PC-3 (cell line): ENCODE data around the gene ITFG2.

ENCODE experiments used
- CTCF ChIP-seq: fragments of 300-600 bp; sonication (generic); conservative IDR thresholded peaks from 2 replicates; pipeline ENCODE4 v1.5.1; 2017; ENCODE audit warnings: antibody characterized with exemption, low read depth, mild to moderate bottlenecking, low read length
- EZH2 ChIP-seq: fragments of 300-600 bp; sonication (generic); IDR thresholded peaks from one replicate; pipeline ENCODE4 v1.6.1; 2017; ENCODE audit warnings: antibody characterized with exemption, mild to moderate bottlenecking, low read length; ENCODE audit not compliant: unreplicated experiment

GRCh38 chr12:2803635-2804392 lies 8.7 kb upstream of the ITFG2 start:
- TF ChIP-seq CTCF: no peak
- no peak for TF ChIP-seq EZH2
